K562 (cell line): ENCODE measurements around the gene RNF135. TPM values are rescaled to one million over a fixed set of nuclear protein-coding genes. Genes with fewer than 3 reads are reported as not detected.

Source experiments
- ATAC-seq: fragments of 200-7000 bp; cut with Tn5 transposase; 3 replicates; pipeline ENCODE4 v1.9.1; 2020; ENCODE audit warnings: moderate library complexity
- BruUV-seq: library from RNA; stranded (reverse); fragments of 400-500 nt; replicated peaks from 2 replicates; lab custom pipeline; 2021; lab: Mats Ljungman, UMichigan
- CTCF ChIA-PET: fragments of 300-600 bp; formaldehyde crosslinking; extraction: SDS; loops from one replicate; lab custom pipeline; 2021; ENCODE audit warnings: low intra/inter-chr PET ratio; lab: Yijun Ruan, JAX
- POLR2A ChIA-PET: fragments of 300-600, 350-650 bp; sonication (Branson Sonifier 250); formaldehyde crosslinking; extraction: SDS; loops from one replicate; lab custom pipeline; 2021; ENCODE audit warnings: antibody characterized with exemption, inconsistent platforms; lab: Yijun Ruan, JAX
- DNase-seq, 4 experiments: peaks; one replicate each; pipeline versions ENCODE4 v3.0.0 to v3.0.0-alpha.2; 2011 to 2018; ENCODE audit warnings: low spot score in 3 of 4, mixed read lengths in 3 of 4; ENCODE audit errors: extremely low read depth in 1 of 4
- FAIRE-seq: peaks from 2 replicates; lab custom pipeline; 2011; peaks lifted over from hg19 to GRCh38; lab: Jason Lieb, UNC
- H2AFZ ChIP-seq: 2 replicates; pipeline ENCODE4 v1.6.0; 2011; ENCODE audit warnings: low read depth, low read length, control low read depth, inconsistent platforms
- H3K27ac ChIP-seq: fragments of 200-600 bp; 3 replicates; pipeline ENCODE4 v1.8.0; 2011; ENCODE audit warnings: low read depth, mild to moderate bottlenecking, control low read depth, inconsistent platforms, low read length, moderate library complexity, mixed read lengths; ENCODE audit errors: extremely low read depth
- H3K27me3 ChIP-seq, 2 experiments: fragments of 300-600 bp in 1 of 2; 2 replicates in 1 of 2; 3 replicates in 1 of 2; pipeline versions ENCODE4 v1.6.0 to v1.8.0; 2011; ENCODE audit warnings: inconsistent platforms in 2 of 2, low read length in 2 of 2, mild to moderate bottlenecking in 1 of 2, mixed read lengths in 1 of 2, moderate library complexity in 1 of 2; ENCODE audit not compliant: control insufficient read depth in 2 of 2, insufficient read depth in 2 of 2
- H3K36me3 ChIP-seq: fragments of 300-600 bp; 3 replicates; pipeline ENCODE4 v1.8.0; 2011; ENCODE audit warnings: mild to moderate bottlenecking, low read length, inconsistent platforms; ENCODE audit not compliant: control insufficient read depth, insufficient read depth
- H3K4me1 ChIP-seq, 2 experiments: fragments of 200-600 bp in 1 of 2; replicated peaks in 1 of 2; 2 replicates in 1 of 2; 3 replicates in 1 of 2; pipeline versions ENCODE4 v1.5.1 to v1.8.0; 2011; ENCODE audit warnings: inconsistent platforms in 2 of 2, low read length in 2 of 2, mild to moderate bottlenecking in 1 of 2, mixed read lengths in 1 of 2, moderate library complexity in 1 of 2; ENCODE audit not compliant: control insufficient read depth in 2 of 2, insufficient read depth in 2 of 2
- H3K4me2 ChIP-seq: 2 replicates; pipeline ENCODE4 v1.6.1; 2011; ENCODE audit warnings: low read length, control low read depth, inconsistent platforms, mixed read lengths; ENCODE audit not compliant: insufficient read depth
- H3K4me3 ChIP-seq: fragments of 200-600 bp; sonication (generic), shearing (Covaris generic); 2 replicates; pipeline ENCODE4 v1.5.1; 2016; ENCODE audit warnings: control low read depth, inconsistent platforms
- H3K79me2 ChIP-seq: fragments of 200-600 bp; 3 replicates; pipeline ENCODE4 v1.8.0; 2011; ENCODE audit warnings: low read length, inconsistent platforms; ENCODE audit not compliant: control insufficient read depth, insufficient read depth
- H3K9ac ChIP-seq, 2 experiments: 2 replicates each; pipeline versions ENCODE4 v1.6.0 to v1.6.1; 2011; ENCODE audit warnings: low read depth in 2 of 2, low read length in 2 of 2, control low read depth in 1 of 2, inconsistent platforms in 1 of 2, mild to moderate bottlenecking in 1 of 2, mixed read lengths in 1 of 2; ENCODE audit not compliant: insufficient read depth in 1 of 2
- H3K9me1 ChIP-seq: one replicate; pipeline ENCODE4 v1.6.0; 2011; ENCODE audit warnings: inconsistent platforms, mild to moderate bottlenecking, low read length, moderate library complexity; ENCODE audit not compliant: control insufficient read depth, insufficient read depth
- H3K9me3 ChIP-seq: replicated peaks from 2 replicates; pipeline ENCODE4 v1.5.1; 2011; ENCODE audit warnings: low read depth, low read length, inconsistent platforms; ENCODE audit not compliant: control insufficient read depth, insufficient read depth
- H4K20me1 ChIP-seq: replicated peaks from 2 replicates; pipeline ENCODE4 v1.6.1; 2011; ENCODE audit warnings: low read length, inconsistent platforms, mixed read lengths; ENCODE audit not compliant: control insufficient read depth, insufficient read depth
- C11orf30 ChIP-seq: fragments of 450-650 bp; IDR thresholded peaks from 2 replicates; pipeline ENCODE4 v1.6.1; 2016; ENCODE audit warnings: low read depth, mild to moderate bottlenecking
- CBX5 ChIP-seq: IDR thresholded peaks from 2 replicates; pipeline ENCODE4 v1.6.1; 2014; ENCODE audit warnings: low read depth, borderline replicate concordance
- CREB3L1 ChIP-seq: fragments of 450-650 bp; IDR thresholded peaks from 2 replicates; pipeline ENCODE4 v1.6.1; 2014; ENCODE audit warnings: low read depth, mild to moderate bottlenecking, moderate library complexity, borderline replicate concordance
- ELF1 ChIP-seq: fragments of 200-800 bp; sonication (Bioruptor generic); IDR thresholded peaks from 2 replicates; pipeline ENCODE4 v1.6.1; 2016; ENCODE audit warnings: missing genetic modification characterization, missing compliant biosample characterization
- GABPA ChIP-seq: fragments of 200-800 bp; sonication (Bioruptor generic); conservative IDR thresholded peaks from 2 replicates; pipeline ENCODE4 v1.6.1; 2016; ENCODE audit warnings: low read depth, missing genetic modification characterization, missing compliant biosample characterization
- IFI16 ChIP-seq: fragments of 250-450 bp; sonication (Bioruptor Pico); IDR thresholded peaks from 2 replicates; pipeline ENCODE4 v2.1.2; 2022; ENCODE audit warnings: mild to moderate bottlenecking, inconsistent platforms
- MAFF ChIP-seq: IDR thresholded peaks from 2 replicates; pipeline ENCODE4 v1.6.1; 2012; ENCODE audit warnings: low read length, improper control_type of control experiment
- MAFG ChIP-seq: fragments of 450-650 bp; conservative IDR thresholded peaks from 2 replicates; pipeline ENCODE4 v1.6.1; 2016; ENCODE audit warnings: missing genetic modification characterization, missing compliant biosample characterization
- MXI1 ChIP-seq: IDR thresholded peaks from 2 replicates; pipeline ENCODE4 v1.6.1; 2011; ENCODE audit warnings: low read depth, mild to moderate bottlenecking, improper control_type of control experiment, low read length
- NFE2 ChIP-seq: IDR thresholded peaks from 2 replicates; pipeline ENCODE4 v1.6.1; 2014; ENCODE audit warnings: antibody characterized with exemption, low read depth
- NFE2L1 ChIP-seq: fragments of 450-650 bp; IDR thresholded peaks from 2 replicates; pipeline ENCODE4 v1.6.1; 2016; ENCODE audit warnings: missing genetic modification characterization, low read depth, mild to moderate bottlenecking, missing compliant biosample characterization, moderate library complexity, borderline replicate concordance
- TGIF2 ChIP-seq: sonication (generic); formaldehyde crosslinking; IDR thresholded peaks from 2 replicates; pipeline ENCODE4 v1.8.1; 2022; ENCODE audit warnings: mild to moderate bottlenecking, missing genetic modification reagents, moderate library complexity
- ZBTB33 ChIP-seq: sonication (generic); formaldehyde crosslinking; IDR thresholded peaks from 2 replicates; pipeline ENCODE4 v1.8.1; 2023; ENCODE audit warnings: mild to moderate bottlenecking, missing genetic modification reagents
- ZBTB49 ChIP-seq: sonication (generic); formaldehyde crosslinking; IDR thresholded peaks from 2 replicates; pipeline ENCODE4 v1.8.0; 2022; ENCODE audit warnings: missing genetic modification reagents, mild to moderate bottlenecking, borderline replicate concordance
- ZNF316 ChIP-seq: fragments of 450-650 bp; IDR thresholded peaks from 2 replicates; pipeline ENCODE4 v1.6.1; 2016
- ZNF347 ChIP-seq: fragments of 450-650 bp; formaldehyde crosslinking; IDR thresholded peaks from 2 replicates; pipeline ENCODE4 v1.4.0; 2020; ENCODE audit warnings: low read depth, mild to moderate bottlenecking, moderate library complexity
- WGBS: fragments of 100-300 bp; shearing (Covaris generic); methylation state at CpG from one replicate; pipeline ENCODE4 v1.1.6; 2016; ENCODE audit warnings: low coverage, mixed read lengths; ENCODE audit not compliant: insufficient coverage; ENCODE audit errors: missing lambda C conversion rate; 5-methylcytosine and 5-hydroxymethylcytosine counted together
- in situ Hi-C: fragments of 300-500 bp; cut with MboI; formaldehyde crosslinking; loops from 4 replicates; pipeline ENCODE4 v1.15.0; 2018; ENCODE audit warnings: inconsistent platforms, mixed read lengths
- intact Hi-C: fragments of 100-400 bp; cut with micrococcal nuclease; formaldehyde crosslinking; loops from 2 replicates; pipeline ENCODE4 v1.14.2; 2022
- polyA plus RNA-seq, 8 experiments: library from polyadenylated mRNA; depleted of rRNA in 4 of 8; stranded (reverse) in 5 of 8; unstranded in 3 of 8; fragments of >200 nt; fragmentation: Nextera tagmentation in 2 of 8; fragmentation: Illumina TruSeq in 1 of 8; extraction: Ambion mirVana in 2 of 8; extraction: Trizol in 1 of 8; gene quantifications; 2 replicates each; pipeline versions ENCODE4 v1.2.1 to v1.2.3, GENCODE V29; 2011 to 2014; ENCODE audit warnings: inconsistent platforms in 1 of 8, missing spikeins in 1 of 8
- total RNA-seq, 7 experiments: library from RNA; depleted of rRNA in 6 of 7; stranded (reverse); fragments of >200 nt in 6 of 7; fragmentation: Illumina TruSeq in 2 of 7; extraction: Trizol in 2 of 7; gene quantifications; 2 replicates each; pipeline versions ENCODE4 v1.2.1 to v1.2.3, GENCODE V29; 2011 to 2021; ENCODE audit warnings: low replicate concordance in 1 of 7

Gene RNF135
- total and polyA plus RNA-seq, 9 of the 15 experiments (the other 6 are each of a cell fraction or from before 2014, with no cell fraction given), result 0.08 TPM; not detected in 8

GRCh38 chr17:30961209-30962188 is 9.3 kb upstream of the RNF135 start:
- Histone ChIP-seq H2AFZ (no peak overlapping the region), H3K4me3 (no peak overlapping the region), H4K20me1 (no peaks in the 10 kb centered on the region), H3K9me1 (no peaks in the 10 kb centered on the region), H3K27ac (no peak overlapping the region), H3K4me2 (no peak overlapping the region), H3K27me3 (peaks cover 0 to under 1% of the 10 kb centered on the region in 2 experiments; a peak in 1 of 5 replicates), H3K9ac (no peak overlapping the region), H3K4me1 (no peaks in the 10 kb centered on the region), H3K79me2 (no peaks in the 10 kb centered on the region), H3K9me3 (no peaks in the 10 kb centered on the region), H3K36me3 (no peaks in the 10 kb centered on the region)
- intact Hi-C loops (no loop called here), in situ Hi-C loops (no loop called here)
- CTCF ChIA-PET, result no interaction called here
- DNase-seq (no peak), ATAC-seq (peak; percentile 58; the same call in 1 of the 3 replicates), FAIRE-seq (no peak)
- BruUV-seq, result no TSS peak
- POLR2A ChIA-PET, result interaction anchor here (0.7 kb wide), 1 partner anchor 59 kb away, joined by 3 read pairs; no protein-coding TSS in a partner anchor
- 56% methylated on average over 9 of the region's 9 CpGs for WGBS
- TF ChIP-seq ZBTB33 (CRISPR knock-in tag) (no peak), CREB3L1 (no peak), NFE2L1 (tag) (peak; percentile 43; the same call in 1 of the 2 replicates), CBX5 (no peak), IFI16 (CRISPR knock-in tag) (no peak), ZBTB49 (CRISPR knock-in tag) (no peak), MAFF (peak; percentile 67), NFE2 (peak; percentile 81), MXI1 (no peak), TGIF2 (CRISPR knock-in tag) (no peak), MAFG (tag) (peak; percentile 83), GABPA (tag) (no peak), ZNF347 (CRISPR knock-in tag) (no peak), ZNF316 (peak; percentile 91), ELF1 (tag) (no peak), C11orf30 (peak; percentile 88)
